Fibroblast of lung (primary cell): ENCODE data around the gene DISP2. TPM values are rescaled to one million over a fixed set of nuclear protein-coding genes. Genes with fewer than 3 reads are reported as not detected.

Source experiments
- DNase-seq, 2 donors: peaks; one replicate each; pipeline versions ENCODE4 v3.0.0 to v3.0.0-alpha.2; 2010; ENCODE audit warnings: low read depth in 2 of 2
- H2AFZ ChIP-seq: 2 replicates; pipeline ENCODE4 v1.5.1; 2012; ENCODE audit warnings: low read length, control low read depth, inconsistent platforms
- H3K27ac ChIP-seq: 2 replicates; pipeline ENCODE4 v1.5.1; 2011; ENCODE audit warnings: low read length, control low read depth; ENCODE audit not compliant: insufficient read depth
- H3K27me3 ChIP-seq: 2 replicates; pipeline ENCODE4 v1.5.1; 2011; ENCODE audit warnings: mild to moderate bottlenecking, low read length; ENCODE audit not compliant: control insufficient read depth, insufficient read depth
- H3K36me3 ChIP-seq: 2 replicates; pipeline ENCODE4 v1.5.1; 2011; ENCODE audit warnings: low read length; ENCODE audit not compliant: control insufficient read depth, insufficient read depth
- H3K4me1 ChIP-seq: 2 replicates; pipeline ENCODE4 v1.5.1; 2011; ENCODE audit warnings: low read length; ENCODE audit not compliant: control insufficient read depth, insufficient read depth; ENCODE audit errors: extremely low read depth
- H3K4me2 ChIP-seq: 2 replicates; pipeline ENCODE4 v1.5.1; 2011; ENCODE audit warnings: low read length, control low read depth; ENCODE audit not compliant: insufficient read depth; ENCODE audit errors: extremely low read depth
- H3K4me3 ChIP-seq, 4 experiments: fragments of 200-600 bp in 1 of 4; sonication (generic) in 1 of 4; replicated peaks in 1 of 4; 2 replicates each; pipeline ENCODE4 v1.5.1; 2011 to 2016; ENCODE audit warnings: low read length in 4 of 4, low read depth in 3 of 4, mild to moderate bottlenecking in 3 of 4, control low read depth in 2 of 4, inconsistent platforms in 1 of 4, mixed read lengths in 1 of 4; ENCODE audit not compliant: insufficient read depth in 1 of 4; ENCODE audit errors: control extremely low read depth in 1 of 4
- H3K79me2 ChIP-seq: 2 replicates; pipeline ENCODE4 v1.5.1; 2012; ENCODE audit warnings: mild to moderate bottlenecking, low read length, inconsistent platforms; ENCODE audit not compliant: control insufficient read depth, insufficient read depth
- H3K9ac ChIP-seq: 2 replicates; pipeline ENCODE4 v1.5.1; 2011; ENCODE audit warnings: mild to moderate bottlenecking, low read length, control low read depth; ENCODE audit not compliant: insufficient read depth
- H3K9me3 ChIP-seq: 2 replicates; pipeline ENCODE4 v1.5.1; 2012; ENCODE audit warnings: low read depth, low read length; ENCODE audit not compliant: control insufficient read depth, insufficient read depth
- H4K20me1 ChIP-seq: 2 replicates; pipeline ENCODE4 v1.5.1; 2011; ENCODE audit warnings: low read length; ENCODE audit not compliant: control insufficient read depth, insufficient read depth; ENCODE audit errors: extremely low read depth
- CTCF ChIP-seq, 2 donors: IDR thresholded peaks in 1 of 2; conservative IDR thresholded peaks in 1 of 2; 1 replicate in 1 of 2; 2 replicates in 1 of 2; pipeline ENCODE4 v1.5.1; 2011 to 2012; ENCODE audit warnings: low read length in 2 of 2, control low read depth in 1 of 2, inconsistent platforms in 1 of 2, low read depth in 1 of 2, mild to moderate bottlenecking in 1 of 2
- EZH2 ChIP-seq: IDR thresholded peaks from 2 replicates; pipeline ENCODE4 v1.5.1; 2012; ENCODE audit warnings: low read length, control low read depth, mild to moderate bottlenecking; ENCODE audit errors: missing control alignments
- polyA plus RNA-seq, 2 donors: library from polyadenylated mRNA; depleted of rRNA in 1 of 2; stranded (reverse) in 1 of 2; unstranded in 1 of 2; fragments of >200 nt; gene quantifications; 2 replicates each; pipeline ENCODE4 v1.2.1, GENCODE V29; 2011 to 2012; ENCODE audit warnings: missing spikeins in 1 of 2
- total RNA-seq: library from RNA; depleted of rRNA; stranded (reverse); fragments of >200 nt; gene quantifications from 2 replicates; pipeline ENCODE4 v1.2.1, GENCODE V29; 2014

The DISP2 gene
- total and polyA plus RNA-seq, 2 donors (not counting 1 experiment from before 2014, with no cell fraction given) = under 0.01 to 0.11 TPM

- H3K9me3 ChIP-seq = no peaks in the 10 kb centered on the region
- H3K4me1 ChIP-seq = peaks cover 15% of the 10 kb centered on the region
- no peak overlapping the region for H3K9ac ChIP-seq
- no peaks in the 10 kb centered on the region for H3K27me3 ChIP-seq
- peak; percentile 97 to 99 for DNase-seq
- H3K36me3 ChIP-seq = no peaks in the 10 kb centered on the region
- no peaks in the 10 kb centered on the region for H4K20me1 ChIP-seq
- H3K27ac ChIP-seq = peak overlapping the region; percentile 69
- no peak for TF ChIP-seq EZH2
- TF ChIP-seq CTCF (conservative IDR thresholded peaks at IDR 0.05 in 1 of 2, IDR thresholded peaks at IDR 0.05 in 1 of 2; ENCODE audit: low read depth in 1 of 2, low read length in 2 of 2) = no peak
- peaks cover 19% of the 10 kb centered on the region for H3K79me2 ChIP-seq
- H3K4me2 ChIP-seq = peak overlapping the region; percentile 55
- no peak overlapping the region for H2AFZ ChIP-seq
- no peak overlapping the region for H3K4me3 ChIP-seq
These were observed 21.8 kb downstream of the DISP2 start for GRCh38 chr15:40379853-40380252.

DNA sequence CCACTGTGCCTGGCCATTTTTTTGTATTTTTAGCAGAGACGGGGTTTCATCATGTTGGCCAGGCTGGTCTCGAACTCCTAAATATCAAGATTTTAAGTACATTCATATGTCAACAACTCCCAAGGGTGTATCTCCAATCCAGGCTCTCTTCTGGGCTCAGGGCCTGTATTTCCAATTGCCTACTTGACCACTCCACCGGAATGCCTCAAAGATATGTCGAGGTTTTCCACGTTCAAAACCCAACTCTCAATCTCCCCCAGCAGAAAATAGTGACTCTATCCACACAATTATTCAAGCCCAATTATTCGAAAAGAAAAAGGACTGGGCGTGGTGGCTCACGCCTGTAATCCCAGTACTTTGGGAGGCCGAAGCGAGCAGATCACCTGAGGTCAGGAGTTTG, 22.6 kb downstream of the DISP2 start:
- DNase-seq = no peak
- Histone ChIP-seq H3K27me3 (no peaks in the 10 kb centered on the region), H2AFZ (no peak overlapping the region), H3K4me3 (no peak overlapping the region), H3K9me3 (no peaks in the 10 kb centered on the region), H3K36me3 (no peaks in the 10 kb centered on the region), H3K4me2 (no peak overlapping the region), H3K9ac (no peak overlapping the region), H4K20me1 (no peaks in the 10 kb centered on the region), H3K4me1 (peaks cover 15% of the 10 kb centered on the region), H3K79me2 (peaks cover 27% of the 10 kb centered on the region), H3K27ac (peak overlapping the region; percentile 69)
- no peak for TF ChIP-seq EZH2
- TF ChIP-seq CTCF (conservative IDR thresholded peaks at IDR 0.05 in 1 of 2, IDR thresholded peaks at IDR 0.05 in 1 of 2; ENCODE audit: low read depth in 1 of 2, low read length in 2 of 2) = no peak

- H3K4me1 ChIP-seq = peaks cover 15% of the 10 kb centered on the region
- H2AFZ ChIP-seq = peak overlapping the region; percentile 100
- no peaks in the 10 kb centered on the region for H3K27me3 ChIP-seq
- peaks cover 4% of the 10 kb centered on the region for H3K36me3 ChIP-seq
- peaks cover 28% of the 10 kb centered on the region for H3K79me2 ChIP-seq
- peak overlapping the region; percentile 69 for H3K27ac ChIP-seq
- H3K9ac ChIP-seq = no peak overlapping the region
- no peak overlapping the region for H3K4me2 ChIP-seq
- no peak for DNase-seq
- no peak for TF ChIP-seq CTCF (conservative IDR thresholded peaks at IDR 0.05 in 1 of 2, IDR thresholded peaks at IDR 0.05 in 1 of 2; ENCODE audit: low read depth in 1 of 2, low read length in 2 of 2)
- no peak for TF ChIP-seq EZH2
- no peak overlapping the region for H3K4me3 ChIP-seq
- no peaks in the 10 kb centered on the region for H4K20me1 ChIP-seq
- no peaks in the 10 kb centered on the region for H3K9me3 ChIP-seq
These were observed 24.0 kb downstream of the DISP2 start for GRCh38 chr15:40381818-40382529.
